GM21723 (cell line): ENCODE results near the gene CDK3.
A peak's percentile ranks its signal among the peaks of the same experiment; 100 is the strongest.
"Not testable (repeated sequence)": the region's sequence is repeated elsewhere in the genome, so short reads cannot be mapped to it uniquely, and the experiment has no call there.

Experiments used
- ATAC-seq: cut with Tn5 transposase; IDR thresholded peaks from one replicate; pipeline ENCODE4 v1.9.1; 2021; ENCODE audit warnings: mild to moderate bottlenecking, moderate library complexity; ENCODE audit not compliant: unreplicated experiment

The CDK3 gene

DNA sequence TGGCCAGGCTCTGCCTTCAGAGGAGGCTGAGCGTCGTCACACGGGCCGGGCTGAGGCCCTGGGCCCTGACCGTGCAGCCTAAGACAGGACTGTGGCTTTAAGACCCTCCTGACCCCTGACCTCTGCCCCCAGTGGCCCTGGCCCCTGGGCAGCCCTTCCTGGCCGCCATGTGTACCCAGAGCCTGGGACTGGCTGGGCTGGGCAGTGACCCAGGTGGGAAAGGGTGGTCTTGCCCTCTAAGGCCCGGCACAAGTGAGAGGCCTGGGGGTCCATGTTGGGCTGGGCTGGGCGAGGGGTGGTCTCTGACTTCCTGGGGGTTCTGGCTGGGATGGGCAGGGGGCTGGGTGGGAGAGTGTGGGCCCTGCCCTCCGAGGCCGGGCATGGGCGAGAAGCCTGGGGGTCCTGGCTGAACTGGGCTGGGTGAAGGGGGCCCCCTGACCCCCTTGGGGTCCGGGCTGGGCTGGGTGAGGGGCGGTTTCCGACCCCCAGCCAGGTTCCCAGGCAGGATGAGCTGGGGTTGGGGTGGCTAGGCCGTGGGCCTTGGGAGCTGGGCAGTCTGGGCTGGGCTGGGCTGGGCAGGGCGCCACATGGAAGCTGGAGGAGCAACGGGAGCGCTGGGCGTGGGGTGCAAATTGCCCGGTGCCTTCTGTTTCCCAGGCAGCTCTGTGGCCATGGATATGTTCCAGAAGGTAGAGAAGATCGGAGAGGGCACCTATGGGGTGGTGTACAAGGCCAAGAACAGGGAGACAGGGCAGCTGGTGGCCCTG, at the start of gene CDK3:
TSS of gene CDK3 (plus strand) at position 101 of the 767 bp plus-strand sequence. CDS start at position 672, 571 bp downstream.
- no peak for ATAC-seq

- ATAC-seq: no peak
Measured at GRCh38 chr17:75950855-75951554, 49.6 kb upstream of the CDK3 start.

DNA sequence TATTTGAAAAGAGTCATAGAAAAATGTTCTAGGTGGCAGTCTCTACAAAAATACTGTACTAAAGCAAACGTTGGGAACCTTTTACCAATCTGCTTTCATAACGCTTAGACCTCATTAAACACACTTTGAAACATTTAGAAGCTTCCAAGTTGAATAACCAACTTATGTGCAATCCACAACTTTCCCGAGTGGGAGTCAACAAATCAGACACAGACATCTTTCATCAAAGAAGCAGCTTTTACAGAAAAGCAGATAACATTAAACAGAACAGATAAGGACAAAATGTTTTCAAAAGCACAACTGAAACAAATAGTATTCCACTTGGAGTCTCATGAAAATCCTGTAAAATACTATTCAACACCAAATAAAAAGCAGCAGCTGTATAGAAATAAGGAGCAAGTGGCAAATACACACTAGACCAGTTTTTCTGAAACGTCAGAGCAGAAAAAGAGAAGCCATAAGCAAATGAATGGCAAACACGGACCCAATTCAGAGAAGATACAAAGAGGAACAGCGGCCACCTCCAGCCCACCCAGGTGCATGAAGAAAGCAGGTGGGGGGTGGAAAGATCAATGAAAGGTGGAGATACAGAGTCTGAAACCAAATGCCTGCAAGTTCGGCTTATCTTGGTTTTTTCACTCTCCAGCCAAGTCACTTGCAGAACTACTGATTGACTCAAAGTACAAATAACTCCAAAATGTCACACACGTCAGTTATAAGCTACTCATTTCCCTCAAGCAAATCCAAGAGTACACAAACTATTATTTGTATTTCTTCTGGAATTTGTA, 41.4 kb upstream of the CDK3 start:
- no peak for ATAC-seq

- ATAC-seq: no peak
Measured at GRCh38 chr17:75959839-75960511, 40.7 kb upstream of the CDK3 start.

DNA sequence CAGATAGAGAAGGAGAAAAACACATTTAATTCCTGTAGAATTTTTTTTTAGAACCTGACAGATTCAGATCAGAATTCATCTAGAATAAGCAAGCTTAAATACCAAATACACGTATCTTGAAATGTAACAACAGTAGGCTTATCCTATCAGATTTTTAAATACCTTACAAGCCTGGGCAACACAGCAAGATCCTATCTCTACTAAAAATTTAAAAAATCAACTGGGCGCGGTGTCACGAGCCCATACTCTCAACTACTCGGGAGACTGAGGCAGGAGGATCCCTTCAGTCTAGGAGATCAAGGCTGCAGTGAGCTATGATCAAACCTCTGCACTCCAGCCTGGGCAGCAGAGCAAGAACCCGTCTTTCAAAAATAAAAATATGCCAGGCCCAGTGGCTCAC, 35.2 kb upstream of the CDK3 start:
- ATAC-seq: no peak

DNA sequence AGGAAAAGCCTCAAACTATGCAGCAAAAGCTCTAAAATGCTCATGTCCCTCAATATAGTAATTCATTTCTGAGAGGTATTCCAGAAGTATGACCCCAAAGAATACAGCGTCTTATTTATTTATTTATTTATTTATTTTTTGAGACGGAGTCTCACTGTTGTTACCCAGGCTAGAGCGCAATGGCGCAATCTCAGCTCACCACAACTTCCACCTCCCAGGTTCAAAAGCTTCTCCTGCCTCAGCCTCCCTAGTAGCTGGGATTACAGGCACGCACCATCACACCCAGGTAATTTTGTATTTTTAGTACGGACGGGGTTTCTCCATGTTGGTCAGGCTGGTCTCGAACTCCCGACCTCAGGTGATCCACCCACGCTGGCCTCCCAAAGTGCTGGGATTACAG, 31.6 kb upstream of the CDK3 start:
- not testable (repeated sequence) for ATAC-seq

- no peak for ATAC-seq
Measured at GRCh38 chr17:75970011-75970523, 30.6 kb upstream of the CDK3 start.

DNA sequence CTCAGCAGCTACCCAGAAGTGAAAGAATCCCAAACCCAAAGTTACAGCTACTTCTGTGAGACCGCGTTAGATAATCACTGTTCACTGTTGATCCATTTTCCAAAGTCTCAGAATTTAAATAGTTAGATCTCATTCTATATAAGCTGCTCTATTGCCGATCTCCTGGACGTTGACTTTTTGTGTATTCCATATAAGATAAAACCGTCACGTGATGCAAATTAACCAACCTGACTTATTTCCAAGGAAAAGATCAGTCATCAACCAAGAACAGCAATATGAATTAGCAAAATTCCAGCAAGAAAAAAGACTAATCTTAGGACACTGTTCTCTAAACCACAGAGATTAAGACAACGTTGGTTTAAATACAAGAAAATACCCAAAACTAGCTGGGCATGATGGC, 30.0 kb upstream of the CDK3 start:
- no peak for ATAC-seq

DNA sequence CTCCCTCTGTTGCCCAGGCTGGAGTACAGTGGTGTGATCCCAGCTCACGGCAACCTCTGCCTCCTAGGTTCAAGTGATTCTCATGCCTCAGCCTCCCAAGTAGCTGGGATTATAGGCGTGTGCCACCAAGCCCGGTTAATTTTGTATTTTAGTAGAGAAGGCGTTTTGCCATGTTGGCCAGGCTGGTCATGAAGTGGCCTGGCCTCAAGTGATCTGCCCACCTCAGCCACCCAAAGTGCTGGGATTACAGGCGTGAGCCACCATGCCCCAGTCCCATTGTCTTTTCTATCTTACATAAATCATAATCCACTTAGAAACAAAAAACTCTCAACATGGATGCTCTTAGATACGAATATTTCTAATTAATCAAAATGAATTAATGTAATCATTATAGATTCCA, 25.5 kb upstream of the CDK3 start:
- not testable (repeated sequence) for ATAC-seq

GRCh38 chr17:75975757-75976174, 24.9 kb upstream of the CDK3 start:
- no peak for ATAC-seq

- no peak for ATAC-seq
Measured at GRCh38 chr17:75976175-75976848, 24.3 kb upstream of the CDK3 start.

- ATAC-seq: peak; percentile 91
Measured at GRCh38 chr17:75978938-75979704, 21.5 kb upstream of the CDK3 start, which contains the start of the genes ACOX1 and TEN1. ACOX1 (minus strand) TSS chr17:75979166; CDS start chr17:75979073, 93 bp downstream. TEN1 (plus strand) TSS chr17:75979240; CDS start chr17:75986193, 6,953 bp downstream.

- peak; percentile 18 for ATAC-seq
Measured at GRCh38 chr17:75979705-75980187, 20.9 kb upstream of the CDK3 start.

- ATAC-seq: no peak
Measured at GRCh38 chr17:75980188-75981018, 20.3 kb upstream of the CDK3 start.

GRCh38 chr17:75981019-75981615, 19.5 kb upstream of the CDK3 start:
- no peak for ATAC-seq

- ATAC-seq: no peak
Measured at GRCh38 chr17:75983501-75984181, 17.0 kb upstream of the CDK3 start.

- ATAC-seq: no peak
Measured at GRCh38 chr17:75985986-75986385, 14.7 kb upstream of the CDK3 start.
